ENCODE data around the gene MITF.
"Not testable (repeated sequence)": the region's sequence is repeated elsewhere in the genome, so short reads cannot be mapped to it uniquely, and the experiment has no call there.

MITF gene

DNA sequence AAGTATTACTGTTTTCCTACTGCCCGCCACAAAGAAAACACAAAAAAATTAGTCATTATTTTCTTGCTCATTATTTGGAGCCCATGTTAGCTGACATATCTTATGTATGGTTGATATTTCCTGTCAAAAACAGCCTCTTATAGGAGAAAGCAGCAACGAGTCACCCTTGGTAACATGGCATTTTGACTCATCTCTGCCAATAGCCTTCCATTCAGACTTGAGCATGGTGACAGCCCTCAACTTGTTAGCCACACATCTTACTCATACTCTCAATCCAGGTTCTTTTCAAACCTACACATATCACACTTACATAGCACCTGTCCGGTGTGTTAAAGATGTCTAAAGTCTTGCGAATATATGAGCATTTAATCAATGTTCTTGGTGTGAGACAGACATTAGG is 150.8 kb downstream of the MITF start:
- Mint-ChIP-seq H3K27ac (no peak overlapping the region), H3K9me3 (no peaks in the 10 kb centered on the region), H3K36me3 (ENCODE audit: low read depth) (no peaks in the 10 kb centered on the region), H3K4me1 (peaks cover 2% of the 10 kb centered on the region), H3K27me3 (no peaks in the 10 kb centered on the region), H3K4me3 (no peak overlapping the region)
- peak; percentile 90 for ATAC-seq
- no peak for DNase-seq

DNA sequence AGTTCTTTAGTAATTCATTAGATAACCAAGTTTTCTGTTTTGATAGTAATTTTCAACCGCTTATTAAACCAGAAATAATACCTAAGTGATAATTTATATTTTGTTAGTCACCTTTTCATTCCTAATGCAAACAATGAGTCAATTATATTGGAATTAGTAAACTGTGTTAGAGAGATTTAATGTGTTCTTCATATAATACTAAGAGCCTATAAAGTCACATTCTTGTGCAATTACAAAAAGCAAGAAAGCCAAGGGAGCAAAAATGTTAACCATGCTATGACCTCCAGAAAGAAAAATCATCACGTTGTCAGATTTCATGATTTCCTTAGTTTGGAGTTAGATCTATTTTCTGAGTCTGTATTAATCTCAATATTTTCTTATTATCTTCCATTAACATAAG is 151.4 kb downstream of the MITF start:
- Mint-ChIP-seq H3K27me3 (no peaks in the 10 kb centered on the region), H3K27ac (no peak overlapping the region), H3K4me3 (no peak overlapping the region), H3K9me3 (no peaks in the 10 kb centered on the region), H3K4me1 (peaks cover 2% of the 10 kb centered on the region), H3K36me3 (ENCODE audit: low read depth) (no peaks in the 10 kb centered on the region)
- ATAC-seq (no peak), DNase-seq (no peak)

- Mint-ChIP-seq H3K36me3 (ENCODE audit: low read depth) (no peaks in the 10 kb centered on the region), H3K4me3 (no peak overlapping the region)
Measured at GRCh38 chr3:69892706-69893105, 153.4 kb downstream of the MITF start.

DNA sequence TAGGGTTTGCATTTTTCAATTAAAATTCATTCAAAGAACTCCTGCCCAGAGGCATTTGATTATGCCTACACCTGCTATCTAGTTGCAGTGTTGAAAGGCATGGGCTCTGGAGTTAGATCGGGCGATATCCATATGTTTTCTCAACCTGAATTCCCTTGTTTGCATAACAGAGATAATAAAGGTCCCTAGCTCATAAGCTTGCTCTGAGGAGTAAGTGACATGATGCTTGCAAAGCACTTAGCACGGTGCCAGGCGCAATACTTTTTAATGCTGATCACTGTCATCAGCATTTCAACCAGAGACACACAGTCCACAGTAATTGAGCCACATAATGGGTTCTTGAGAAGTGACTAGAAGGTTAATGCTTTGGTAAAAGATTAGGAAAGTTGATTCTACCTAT is 154.0 kb downstream of the MITF start:
- no peaks in the 10 kb centered on the region for H3K27me3 Mint-ChIP-seq
- no peak overlapping the region for H3K27ac Mint-ChIP-seq
- DNase-seq (no peak), ATAC-seq (no peak)
- H3K4me3 Mint-ChIP-seq = no peak overlapping the region
- no peaks in the 10 kb centered on the region for H3K36me3 Mint-ChIP-seq (ENCODE audit: low read depth)
- H3K4me1 Mint-ChIP-seq = peaks cover 2% of the 10 kb centered on the region
- no peaks in the 10 kb centered on the region for H3K9me3 Mint-ChIP-seq

More at GRCh38 chr3:69892706-69893105, 153.4 kb downstream of the MITF start:
- Mint-ChIP-seq H3K27ac (no peak overlapping the region), H3K4me1 (peaks cover 2% of the 10 kb centered on the region), H3K27me3 (no peaks in the 10 kb centered on the region), H3K9me3 (no peaks in the 10 kb centered on the region)
- DNase-seq (no peak), ATAC-seq (no peak)

DNA sequence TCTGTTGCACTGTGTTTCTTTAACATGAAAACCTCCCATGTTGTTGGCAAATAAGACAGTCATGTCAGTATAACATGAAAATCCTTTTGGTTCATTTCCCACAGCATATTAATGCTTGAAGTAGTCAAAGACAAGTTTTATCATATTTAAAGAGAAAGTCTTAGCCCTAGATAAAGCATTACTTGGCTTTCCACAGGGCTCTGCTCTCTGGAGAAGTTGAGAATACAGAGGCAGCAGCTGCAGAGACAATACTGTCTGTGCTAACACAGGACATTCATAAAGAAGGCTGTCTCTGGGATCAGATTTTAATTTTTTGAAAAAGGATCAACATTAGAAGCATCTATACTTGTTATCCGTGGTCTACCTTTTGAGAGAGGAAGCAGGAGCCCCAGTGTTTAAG is 156.8 kb downstream of the MITF start:
- Mint-ChIP-seq H3K36me3 (ENCODE audit: low read depth) (no peaks in the 10 kb centered on the region), H3K4me3 (no peak overlapping the region), H3K27me3 (peaks cover 2% of the 10 kb centered on the region), H3K9me3 (no peaks in the 10 kb centered on the region), H3K4me1 (no peaks in the 10 kb centered on the region), H3K27ac (no peak overlapping the region)
- no peak for ATAC-seq
- DNase-seq = no peak

GRCh38 chr3:69900331-69900730 is 161.1 kb downstream of the MITF start:
- DNase-seq = no peak
- Mint-ChIP-seq H3K27ac (no peak overlapping the region), H3K27me3 (peaks cover 2% of the 10 kb centered on the region), H3K4me3 (no peak overlapping the region), H3K9me3 (no peaks in the 10 kb centered on the region), H3K4me1 (no peaks in the 10 kb centered on the region), H3K36me3 (ENCODE audit: low read depth) (no peaks in the 10 kb centered on the region)
- no peak for ATAC-seq

DNA sequence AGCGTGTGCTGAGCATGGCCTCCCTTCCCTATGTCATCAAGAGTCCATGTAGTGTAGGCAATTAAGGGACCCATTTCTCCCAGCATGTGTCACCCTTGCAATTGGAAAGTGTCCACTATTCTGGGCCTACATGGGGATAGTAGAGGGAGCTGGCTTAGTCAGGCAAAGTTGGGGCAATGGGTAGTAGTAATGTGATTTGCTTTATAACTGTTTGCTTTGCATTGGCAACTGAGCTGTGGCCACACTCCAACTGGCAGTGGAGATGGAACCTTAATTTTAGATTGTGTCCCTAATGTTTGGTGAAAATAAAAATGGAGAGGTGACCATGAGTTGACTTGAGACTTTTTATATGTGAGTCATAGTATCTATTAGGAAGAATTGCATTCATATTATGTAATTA is 162.5 kb downstream of the MITF start:
- H3K36me3 Mint-ChIP-seq (ENCODE audit: low read depth) = no peaks in the 10 kb centered on the region
- no peak overlapping the region for H3K27ac Mint-ChIP-seq
- no peaks in the 10 kb centered on the region for H3K4me1 Mint-ChIP-seq
- H3K4me3 Mint-ChIP-seq = no peak overlapping the region
- DNase-seq (no peak), ATAC-seq (no peak)
- peaks cover 2% of the 10 kb centered on the region for H3K27me3 Mint-ChIP-seq
- no peaks in the 10 kb centered on the region for H3K9me3 Mint-ChIP-seq

DNA sequence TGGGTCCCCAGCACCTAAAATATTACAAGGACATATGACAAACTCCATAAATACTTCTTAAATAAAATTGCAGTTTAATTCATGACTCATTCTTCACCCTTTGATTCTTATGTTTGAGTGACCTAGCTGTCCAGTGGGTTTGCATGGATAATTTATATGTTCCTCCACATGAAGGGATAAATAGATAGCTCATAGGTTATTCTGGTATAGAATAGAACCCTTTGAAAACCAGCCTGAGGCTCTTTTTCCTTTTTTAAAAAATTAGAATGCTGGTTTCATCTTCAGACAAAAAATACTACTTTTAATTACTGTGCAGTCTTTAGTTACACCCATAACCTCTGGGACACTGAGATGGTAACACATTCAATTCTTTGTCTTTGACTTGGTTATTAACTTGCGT is 163.1 kb downstream of the MITF start:
- Mint-ChIP-seq H3K4me3 (no peak overlapping the region), H3K27ac (no peak overlapping the region), H3K36me3 (ENCODE audit: low read depth) (no peaks in the 10 kb centered on the region), H3K27me3 (peaks cover 2% of the 10 kb centered on the region), H3K4me1 (no peaks in the 10 kb centered on the region), H3K9me3 (no peaks in the 10 kb centered on the region)
- DNase-seq (no peak), ATAC-seq (no peak)

DNA sequence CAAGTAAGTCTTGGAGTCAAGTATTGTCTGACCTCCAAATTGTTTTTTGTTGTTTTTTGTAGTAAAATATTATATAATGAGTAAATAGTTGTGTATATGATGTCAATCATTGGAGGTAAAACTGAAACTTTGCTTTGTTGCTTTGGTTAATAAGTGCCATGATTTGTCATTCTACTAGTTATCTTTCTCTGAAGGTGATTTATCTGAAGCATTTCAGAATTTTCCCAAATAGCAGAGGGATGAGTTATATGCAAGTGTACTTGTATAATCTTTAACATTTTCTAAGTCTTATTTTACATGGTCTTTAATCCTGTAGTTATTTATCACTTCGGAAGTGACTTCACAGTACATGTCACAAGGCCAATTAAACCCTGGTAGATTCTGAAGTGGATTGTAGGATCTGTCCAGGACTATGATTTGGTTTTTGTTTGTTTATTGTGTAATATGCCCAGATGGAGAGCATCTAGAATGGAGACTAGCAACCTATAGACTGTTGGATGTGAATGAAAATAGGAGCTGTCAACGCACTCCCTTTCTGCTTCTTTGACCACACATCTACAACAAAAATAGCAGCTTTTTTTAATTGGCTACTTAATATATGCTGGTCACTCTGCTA is 167.2 kb downstream of the MITF start:
- Mint-ChIP-seq H3K27ac (no peak overlapping the region), H3K36me3 (ENCODE audit: low read depth) (no peaks in the 10 kb centered on the region), H3K4me1 (no peaks in the 10 kb centered on the region), H3K4me3 (no peak overlapping the region), H3K27me3 (no peaks in the 10 kb centered on the region), H3K9me3 (peaks cover 6% of the 10 kb centered on the region)
- DNase-seq (no peak), ATAC-seq (no peak)

GRCh38 chr3:69907554-69907953 is 168.3 kb downstream of the MITF start:
- H3K27me3 Mint-ChIP-seq = no peaks in the 10 kb centered on the region
- no peak overlapping the region for H3K27ac Mint-ChIP-seq
- H3K9me3 Mint-ChIP-seq = peaks cover 6% of the 10 kb centered on the region
- no peak for ATAC-seq
- no peaks in the 10 kb centered on the region for H3K4me1 Mint-ChIP-seq
- H3K36me3 Mint-ChIP-seq (ENCODE audit: low read depth) = no peaks in the 10 kb centered on the region
- DNase-seq = no peak
- no peak overlapping the region for H3K4me3 Mint-ChIP-seq

DNA sequence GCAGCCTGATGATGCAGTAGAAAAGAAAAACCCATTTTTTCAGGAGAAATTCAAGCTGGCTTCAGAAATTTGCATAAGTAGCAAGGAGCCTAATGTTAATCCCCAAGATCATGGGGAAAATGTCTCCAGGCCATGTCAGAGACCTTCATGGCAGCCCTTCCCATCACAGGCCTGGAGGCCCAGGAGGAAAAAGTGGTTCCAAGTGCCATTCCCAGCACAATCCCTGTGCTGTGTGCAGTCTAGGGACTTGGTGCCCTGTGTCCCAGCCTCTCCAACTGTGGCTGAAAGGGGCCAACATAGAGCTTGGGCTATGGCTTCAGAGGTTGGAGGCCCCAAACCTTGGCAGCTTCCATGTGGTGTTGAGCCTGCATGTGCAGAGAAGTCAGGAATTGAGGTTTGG is 170.6 kb downstream of the MITF start:
- H3K4me3 Mint-ChIP-seq = not testable (repeated sequence)

DNA sequence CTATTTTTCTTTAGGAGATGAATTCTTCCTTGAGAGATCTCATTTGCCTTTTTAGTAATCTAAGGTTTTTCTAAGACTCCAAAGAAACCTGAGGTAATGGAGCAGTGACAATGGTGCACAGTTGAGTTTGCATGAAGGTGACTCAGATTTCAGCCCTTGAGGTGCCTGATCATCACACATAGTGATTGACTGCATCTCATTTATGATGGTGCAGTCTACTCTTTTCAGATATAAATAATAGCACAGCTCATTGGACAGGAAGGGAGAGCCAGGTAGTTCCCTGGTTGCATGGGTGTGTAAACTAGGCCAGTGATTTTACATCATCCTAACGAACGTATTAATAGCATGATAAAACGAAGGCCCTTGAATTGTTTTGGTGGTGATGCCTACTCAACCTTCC is 174.2 kb downstream of the MITF start:
- no peak for DNase-seq
- no peak for ATAC-seq
- no peak overlapping the region for H3K4me3 Mint-ChIP-seq

More for the DNA sequence above, 170.6 kb downstream of the MITF start:
- H3K27me3 Mint-ChIP-seq; ATAC-seq; H3K27ac Mint-ChIP-seq; H3K36me3 Mint-ChIP-seq (ENCODE audit: low read depth); DNase-seq; H3K4me1 Mint-ChIP-seq: not testable (repeated sequence)
- H3K9me3 Mint-ChIP-seq = peaks cover 11% of the 10 kb centered on the region

GRCh38 chr3:69914395-69914794 is 175.1 kb downstream of the MITF start:
- DNase-seq (no peak), ATAC-seq (no peak)
- H3K27me3 Mint-ChIP-seq = peaks cover 2% of the 10 kb centered on the region
- H3K4me3 Mint-ChIP-seq = no peak overlapping the region
- no peaks in the 10 kb centered on the region for H3K4me1 Mint-ChIP-seq
- H3K27ac Mint-ChIP-seq = no peak overlapping the region
- H3K36me3 Mint-ChIP-seq (ENCODE audit: low read depth) = no peaks in the 10 kb centered on the region
- H3K9me3 Mint-ChIP-seq = peaks cover 8% of the 10 kb centered on the region

More for the DNA sequence above, 174.2 kb downstream of the MITF start:
- no peak overlapping the region for H3K27ac Mint-ChIP-seq
- H3K4me1 Mint-ChIP-seq = no peaks in the 10 kb centered on the region
- peaks cover 11% of the 10 kb centered on the region for H3K9me3 Mint-ChIP-seq
- H3K36me3 Mint-ChIP-seq (ENCODE audit: low read depth) = no peaks in the 10 kb centered on the region
- H3K27me3 Mint-ChIP-seq = peaks cover 2% of the 10 kb centered on the region

GRCh38 chr3:69915726-69916125 is 176.5 kb downstream of the MITF start:
- Mint-ChIP-seq H3K36me3 (ENCODE audit: low read depth) (no peaks in the 10 kb centered on the region), H3K4me1 (no peaks in the 10 kb centered on the region), H3K27me3 (peaks cover 2% of the 10 kb centered on the region), H3K9me3 (peaks cover 5% of the 10 kb centered on the region), H3K4me3 (no peak overlapping the region), H3K27ac (no peak overlapping the region)
- ATAC-seq (no peak), DNase-seq (no peak)

DNA sequence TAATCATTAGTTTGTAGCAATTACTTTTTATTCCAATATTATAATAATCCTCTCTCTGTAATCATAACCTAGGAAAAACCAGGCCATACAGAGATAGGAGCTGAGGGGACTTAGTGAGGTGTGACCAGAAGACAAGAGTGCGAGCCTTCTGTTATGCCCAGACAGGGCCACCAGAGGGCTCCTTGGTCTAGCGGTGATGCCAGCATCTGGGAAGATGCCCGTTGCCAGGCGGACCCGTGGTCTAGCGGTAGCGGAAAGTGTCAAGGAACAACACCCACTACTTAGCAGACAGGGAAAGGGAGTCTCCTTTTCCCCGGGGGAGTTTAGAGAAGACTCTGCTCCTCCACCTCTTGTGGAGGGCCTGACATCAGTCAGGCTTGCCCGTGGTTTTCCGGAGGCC is 180.7 kb downstream of the MITF start:
- H3K9me3 Mint-ChIP-seq; H3K36me3 Mint-ChIP-seq (ENCODE audit: low read depth); ATAC-seq; H3K27me3 Mint-ChIP-seq; H3K4me3 Mint-ChIP-seq; H3K4me1 Mint-ChIP-seq; DNase-seq; H3K27ac Mint-ChIP-seq: not testable (repeated sequence)

DNA sequence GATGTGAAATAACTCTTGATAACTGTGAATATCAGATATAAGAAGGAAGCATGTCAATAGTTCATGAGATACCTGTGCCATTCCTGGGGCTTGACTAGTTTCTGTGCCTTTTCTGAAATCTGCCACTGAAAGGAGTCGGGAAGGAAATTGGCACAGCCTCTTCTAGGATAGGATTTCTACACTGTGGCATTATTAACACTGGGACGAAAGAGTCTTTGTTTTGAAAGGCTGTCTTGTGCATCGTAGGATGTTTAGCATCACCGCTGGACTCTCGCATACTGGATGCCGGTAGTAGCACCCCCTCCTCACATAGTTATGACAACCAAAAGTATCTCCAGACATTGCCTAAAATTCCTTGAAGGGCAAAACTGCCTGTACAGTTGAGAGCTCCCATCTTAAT is 182.4 kb downstream of the MITF start:
- ATAC-seq (no peak), DNase-seq (no peak)
- peaks cover 2% of the 10 kb centered on the region for H3K27me3 Mint-ChIP-seq
- H3K27ac Mint-ChIP-seq = no peak overlapping the region
- no peaks in the 10 kb centered on the region for H3K4me1 Mint-ChIP-seq
- no peaks in the 10 kb centered on the region for H3K36me3 Mint-ChIP-seq (ENCODE audit: low read depth)
- no peak overlapping the region for H3K4me3 Mint-ChIP-seq
- H3K9me3 Mint-ChIP-seq = no peaks in the 10 kb centered on the region

Measured in activated naive CD8-positive, alpha-beta T cell treated with anti-CD3 and anti-CD28 coated beads, Interleukin-2, amount 50 U/mL, for 24 hours (primary cell).